ENCODE data around the gene USHBP1. TPM values are rescaled to one million over a fixed set of nuclear protein-coding genes. Genes with fewer than 3 reads are reported as not detected.

The USHBP1 gene
- total and polyA plus RNA-seq, 9 donors, result 1.1 to 8.9 (median 2.0) TPM

DNA sequence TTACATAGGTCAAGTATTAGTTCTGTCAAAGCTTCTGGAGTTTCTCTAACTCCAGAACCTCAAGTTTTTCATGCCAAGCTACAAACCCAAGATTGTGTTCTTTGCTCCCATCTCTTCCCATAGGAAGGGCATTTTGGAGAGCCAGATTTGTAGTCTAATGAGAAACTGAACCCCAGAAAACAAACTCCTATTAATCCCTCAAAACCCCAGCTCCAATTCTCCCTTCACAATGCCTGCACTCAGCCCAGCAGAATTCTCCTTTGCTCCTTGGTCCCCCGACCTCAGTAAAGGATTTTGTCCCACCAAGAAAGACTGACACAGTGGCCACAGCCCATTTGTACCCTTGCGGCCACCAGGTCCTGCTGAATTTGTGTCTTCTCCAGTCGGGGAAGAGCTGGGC is 8.4 kb downstream of the USHBP1 start:
- Histone ChIP-seq H3K4me3 (no peak overlapping the region), H3K36me3 (no peaks in the 10 kb centered on the region), H3K27me3 (no peaks in the 10 kb centered on the region), H3K4me1 (ENCODE audit: insufficient read depth) (no peaks in the 10 kb centered on the region), H3K9me3 (no peaks in the 10 kb centered on the region), H3K27ac (no peak overlapping the region)
- whole genome bisulfite sequencing, 3 donors, result 72 to 76% (median 73%) methylated on average over 3 of the region's 3 CpGs
- DNase-seq, result no peak
- intact Hi-C loops (cut with DNase I), result no loop called here
- TF ChIP-seq EP300 (IDR thresholded peaks at IDR 0.05), result no peak
- TF ChIP-seq, protein P1, sequence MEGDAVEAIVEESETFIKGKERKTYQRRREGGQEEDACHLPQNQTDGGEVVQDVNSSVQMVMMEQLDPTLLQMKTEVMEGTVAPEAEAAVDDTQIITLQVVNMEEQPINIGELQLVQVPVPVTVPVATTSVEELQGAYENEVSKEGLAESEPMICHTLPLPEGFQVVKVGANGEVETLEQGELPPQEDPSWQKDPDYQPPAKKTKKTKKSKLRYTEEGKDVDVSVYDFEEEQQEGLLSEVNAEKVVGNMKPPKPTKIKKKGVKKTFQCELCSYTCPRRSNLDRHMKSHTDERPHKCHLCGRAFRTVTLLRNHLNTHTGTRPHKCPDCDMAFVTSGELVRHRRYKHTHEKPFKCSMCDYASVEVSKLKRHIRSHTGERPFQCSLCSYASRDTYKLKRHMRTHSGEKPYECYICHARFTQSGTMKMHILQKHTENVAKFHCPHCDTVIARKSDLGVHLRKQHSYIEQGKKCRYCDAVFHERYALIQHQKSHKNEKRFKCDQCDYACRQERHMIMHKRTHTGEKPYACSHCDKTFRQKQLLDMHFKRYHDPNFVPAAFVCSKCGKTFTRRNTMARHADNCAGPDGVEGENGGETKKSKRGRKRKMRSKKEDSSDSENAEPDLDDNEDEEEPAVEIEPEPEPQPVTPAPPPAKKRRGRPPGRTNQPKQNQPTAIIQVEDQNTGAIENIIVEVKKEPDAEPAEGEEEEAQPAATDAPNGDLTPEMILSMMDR (IDR thresholded peaks at IDR 0.05), result no peak
- TF ChIP-seq POLR2A (IDR thresholded peaks at IDR 0.05), result no peak

DNA sequence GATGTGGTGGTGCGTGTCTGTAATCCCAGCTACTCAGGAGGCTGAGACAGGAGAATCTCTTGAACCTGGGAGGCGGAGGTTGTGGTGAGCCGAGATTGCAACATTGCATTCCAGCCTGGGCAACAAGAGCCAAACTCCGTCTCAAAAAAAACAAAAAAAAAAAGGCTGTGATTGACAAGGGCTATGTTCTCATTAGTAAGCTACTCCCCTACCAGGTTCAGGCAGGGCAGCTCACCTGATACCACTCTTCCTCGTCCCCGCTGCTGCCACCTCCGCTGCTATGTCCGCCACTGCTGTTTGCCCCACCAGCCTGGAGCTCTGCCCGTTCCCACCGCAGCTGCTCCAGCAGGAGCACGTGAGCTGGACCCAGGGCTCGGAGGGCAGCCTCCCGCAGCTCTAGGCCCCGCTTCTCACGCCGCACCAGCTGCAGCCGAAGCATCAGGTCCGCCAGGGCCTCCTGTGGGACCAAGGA is 9.4 kb downstream of the USHBP1 start:
- DNase-seq, result no peak
- no peaks in the 10 kb centered on the region for H3K36me3 ChIP-seq
- TF ChIP-seq, protein P1 (IDR thresholded peaks at IDR 0.05), result no peak
- TF ChIP-seq EP300 (IDR thresholded peaks at IDR 0.05), result no peak
- no peak for TF ChIP-seq POLR2A (IDR thresholded peaks at IDR 0.05)
- intact Hi-C loops (cut with DNase I), result no loop called here
- WGBS, 3 donors, result 58 to 68% (median 65%) methylated on average over 18 of the region's 18 CpGs
- H3K9me3 ChIP-seq, result no peaks in the 10 kb centered on the region
- no peak overlapping the region for H3K4me3 ChIP-seq
- no peak overlapping the region for H3K27ac ChIP-seq
- H3K4me1 ChIP-seq (ENCODE audit: insufficient read depth), result no peaks in the 10 kb centered on the region
- no peaks in the 10 kb centered on the region for H3K27me3 ChIP-seq

DNA sequence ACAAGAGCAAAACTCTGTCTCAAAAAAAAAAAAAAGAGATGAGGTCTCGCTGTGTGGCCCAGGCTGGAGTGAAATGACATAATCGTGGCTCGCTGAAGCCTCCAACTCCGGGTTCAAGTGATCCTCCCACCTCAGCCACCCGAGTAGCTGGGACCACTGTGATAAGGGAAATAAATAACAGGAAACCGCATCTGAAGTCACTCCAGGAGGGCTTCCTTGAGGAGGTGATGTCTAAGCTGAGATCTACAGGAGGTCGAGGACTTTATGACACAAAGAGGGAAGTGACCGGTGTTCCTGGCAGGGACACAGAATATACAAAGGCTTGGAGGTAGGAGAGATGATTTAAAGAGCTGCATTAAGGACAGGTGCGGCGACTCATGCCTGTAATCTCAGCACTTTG is 9.9 kb downstream of the USHBP1 start:
- intact Hi-C loops (cut with DNase I), result no loop called here
- Histone ChIP-seq H3K4me3 (no peak overlapping the region), H3K4me1 (ENCODE audit: insufficient read depth) (no peaks in the 10 kb centered on the region), H3K9me3 (no peaks in the 10 kb centered on the region), H3K27me3 (no peaks in the 10 kb centered on the region), H3K27ac (no peak overlapping the region), H3K36me3 (no peaks in the 10 kb centered on the region)
- TF ChIP-seq EP300 (IDR thresholded peaks at IDR 0.05), result no peak
- TF ChIP-seq POLR2A (IDR thresholded peaks at IDR 0.05), result no peak
- TF ChIP-seq, protein P1 (IDR thresholded peaks at IDR 0.05), result no peak
- no peak for DNase-seq
- WGBS, 3 donors, result 74 to 83% (median 79%) methylated on average over 10 of the region's 10 CpGs

DNA sequence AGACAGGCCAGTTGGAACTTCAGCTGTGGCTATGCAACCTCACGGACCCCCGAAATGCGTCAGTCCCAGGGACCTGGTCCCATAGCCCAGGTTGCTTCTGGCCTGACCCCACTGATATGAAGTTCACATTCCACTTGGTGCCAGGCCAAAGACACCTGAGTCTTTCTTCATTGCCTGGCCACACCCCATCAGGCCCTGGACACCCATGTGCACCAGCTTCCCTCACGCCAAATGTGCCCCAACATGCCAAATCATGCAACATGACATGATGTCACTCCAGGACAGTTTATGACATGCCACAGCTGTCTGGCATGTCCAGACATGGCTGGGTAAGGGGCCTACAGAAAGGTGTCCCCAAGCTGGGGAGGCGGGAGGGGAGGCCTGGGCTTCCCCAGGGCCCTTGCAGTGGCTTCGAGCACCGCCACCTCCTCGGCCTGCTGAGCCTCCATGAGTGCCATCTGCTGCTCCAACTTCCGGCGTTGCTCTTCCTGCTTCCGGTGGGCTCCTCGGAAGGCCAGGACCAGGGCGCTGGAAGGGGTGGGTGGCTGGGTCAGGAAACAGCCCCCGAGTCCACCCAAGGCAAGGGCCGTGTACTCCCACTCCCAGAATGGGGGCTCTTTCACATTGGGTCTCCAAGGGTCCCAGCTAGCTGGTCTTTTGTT is 14.5 kb downstream of the USHBP1 start:
- no peak overlapping the region for H3K4me3 ChIP-seq
- H3K36me3 ChIP-seq, result no peaks in the 10 kb centered on the region
- no peak for DNase-seq
- no peaks in the 10 kb centered on the region for H3K9me3 ChIP-seq
- H3K4me1 ChIP-seq (ENCODE audit: insufficient read depth), result peaks cover 4% of the 10 kb centered on the region
- intact Hi-C loops (cut with DNase I), result no loop called here
- no peaks in the 10 kb centered on the region for H3K27me3 ChIP-seq
- no peak overlapping the region for H3K27ac ChIP-seq
- WGBS, 3 donors, result 83 to 86% (median 86%) methylated on average over 15 of the region's 15 CpGs
- TF ChIP-seq EP300 (IDR thresholded peaks at IDR 0.05), result no peak
- no peak for TF ChIP-seq POLR2A (IDR thresholded peaks at IDR 0.05)
- TF ChIP-seq, protein P1 (IDR thresholded peaks at IDR 0.05), result no peak
